HL-60 (cell line): ENCODE measurements around the gene DOCK2.

Source experiments
- GABPA ChIP-seq: IDR thresholded peaks from 2 replicates; pipeline ENCODE4 v1.6.1; 2012; ENCODE audit warnings: low read depth
- SPI1 ChIP-seq: IDR thresholded peaks from 2 replicates; pipeline ENCODE4 v1.6.1; 2012; ENCODE audit warnings: low read depth, mild to moderate bottlenecking, borderline replicate concordance
- TF ChIP-seq, protein P1 (sequence below): IDR thresholded peaks from one replicate; pipeline ENCODE4 v1.5.1; 2011; ENCODE audit warnings: low read length, control low read depth, inconsistent platforms; ENCODE audit not compliant: insufficient read depth

DNA sequence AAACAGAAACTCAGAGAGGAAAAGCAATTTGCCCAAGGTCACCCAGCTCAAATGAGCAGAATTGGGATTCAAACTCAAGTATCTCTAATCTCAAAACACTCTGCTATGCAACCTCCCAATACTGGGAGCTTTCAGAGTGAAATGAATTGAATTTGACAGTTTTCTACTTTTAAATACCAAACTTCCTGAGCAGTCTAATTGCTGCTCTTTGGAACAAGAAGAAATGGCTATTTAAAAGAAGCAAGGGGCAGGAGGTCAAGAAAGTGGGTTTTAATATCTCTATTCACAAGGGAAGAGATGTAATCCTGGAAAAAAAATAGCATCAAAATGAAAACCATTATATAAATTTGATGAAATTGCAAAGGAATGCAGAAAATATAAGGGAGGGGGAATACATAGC, 200.6 kb downstream of the DOCK2 start:
- TF ChIP-seq, protein P1, sequence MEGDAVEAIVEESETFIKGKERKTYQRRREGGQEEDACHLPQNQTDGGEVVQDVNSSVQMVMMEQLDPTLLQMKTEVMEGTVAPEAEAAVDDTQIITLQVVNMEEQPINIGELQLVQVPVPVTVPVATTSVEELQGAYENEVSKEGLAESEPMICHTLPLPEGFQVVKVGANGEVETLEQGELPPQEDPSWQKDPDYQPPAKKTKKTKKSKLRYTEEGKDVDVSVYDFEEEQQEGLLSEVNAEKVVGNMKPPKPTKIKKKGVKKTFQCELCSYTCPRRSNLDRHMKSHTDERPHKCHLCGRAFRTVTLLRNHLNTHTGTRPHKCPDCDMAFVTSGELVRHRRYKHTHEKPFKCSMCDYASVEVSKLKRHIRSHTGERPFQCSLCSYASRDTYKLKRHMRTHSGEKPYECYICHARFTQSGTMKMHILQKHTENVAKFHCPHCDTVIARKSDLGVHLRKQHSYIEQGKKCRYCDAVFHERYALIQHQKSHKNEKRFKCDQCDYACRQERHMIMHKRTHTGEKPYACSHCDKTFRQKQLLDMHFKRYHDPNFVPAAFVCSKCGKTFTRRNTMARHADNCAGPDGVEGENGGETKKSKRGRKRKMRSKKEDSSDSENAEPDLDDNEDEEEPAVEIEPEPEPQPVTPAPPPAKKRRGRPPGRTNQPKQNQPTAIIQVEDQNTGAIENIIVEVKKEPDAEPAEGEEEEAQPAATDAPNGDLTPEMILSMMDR = no peak
- TF ChIP-seq SPI1 (no peak), GABPA (no peak)
